HG02870 (cell line): ENCODE results near the gene CDK19.
"Not testable (repeated sequence)": the region's sequence is repeated elsewhere in the genome, so short reads cannot be mapped to it uniquely, and the experiment has no call there.

Source experiments
- ATAC-seq: cut with Tn5 transposase; IDR thresholded peaks from one replicate; pipeline ENCODE4 v1.9.1; 2021; ENCODE audit warnings: mild to moderate bottlenecking, moderate library complexity; ENCODE audit not compliant: unreplicated experiment

CDK19 gene

DNA sequence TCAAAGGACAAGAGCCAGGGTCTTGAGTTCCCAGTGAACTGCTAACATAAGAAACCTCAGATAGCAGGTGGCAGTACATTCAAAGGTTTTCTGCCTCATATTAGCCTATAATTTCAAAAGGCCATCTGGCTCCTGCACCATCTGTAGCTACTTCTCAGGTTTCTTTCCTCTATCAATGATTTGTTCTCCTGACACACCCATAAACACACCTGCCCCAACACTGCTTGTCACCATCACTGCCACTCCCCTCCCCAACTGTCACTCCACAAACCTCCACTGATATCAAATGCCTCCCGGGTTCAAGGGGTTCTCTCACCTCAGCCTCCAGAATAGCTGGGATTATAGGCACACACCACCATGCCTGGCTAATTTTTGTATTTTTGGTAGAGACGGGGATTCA is 186.1 kb downstream of the CDK19 start:
- ATAC-seq, result no peak

DNA sequence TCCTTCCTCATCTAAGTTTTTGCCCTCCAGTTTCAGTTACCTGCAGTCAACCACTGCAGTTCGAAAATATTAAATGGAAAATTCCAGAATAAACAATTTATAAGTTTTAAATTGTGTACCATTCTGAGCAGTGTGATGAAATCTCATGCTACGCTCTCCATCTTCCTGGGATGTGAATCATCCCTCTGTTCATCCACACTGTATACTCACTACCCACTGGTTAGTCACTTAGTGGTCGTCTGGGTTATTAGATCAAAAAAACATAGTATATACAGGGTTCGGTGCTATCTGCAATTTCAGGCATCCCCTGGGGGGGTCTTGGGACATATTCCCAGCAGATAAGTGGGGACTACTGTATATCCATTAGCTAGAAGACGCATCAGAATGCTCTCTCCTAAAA is 186.9 kb downstream of the CDK19 start:
- no peak for ATAC-seq

DNA sequence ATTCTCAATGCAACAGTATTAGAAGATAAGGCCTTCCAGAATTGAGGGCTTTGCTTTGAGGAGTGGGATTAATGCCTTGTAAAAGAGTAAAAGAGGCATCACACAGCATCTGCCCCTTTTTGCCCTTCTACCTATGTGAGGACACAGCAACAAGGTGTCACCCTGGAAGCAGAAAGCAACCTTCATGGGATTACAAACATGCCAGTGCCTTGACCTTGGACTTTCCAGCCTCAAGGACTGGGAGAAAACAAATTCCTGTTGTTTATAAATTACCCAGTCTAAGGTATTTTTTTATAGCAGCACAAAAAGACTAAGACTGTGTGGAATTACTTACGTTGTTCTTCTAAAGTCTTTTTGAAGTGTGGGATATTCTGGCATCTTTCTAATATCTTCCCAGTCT is 188.8 kb downstream of the CDK19 start:
- no peak for ATAC-seq

DNA sequence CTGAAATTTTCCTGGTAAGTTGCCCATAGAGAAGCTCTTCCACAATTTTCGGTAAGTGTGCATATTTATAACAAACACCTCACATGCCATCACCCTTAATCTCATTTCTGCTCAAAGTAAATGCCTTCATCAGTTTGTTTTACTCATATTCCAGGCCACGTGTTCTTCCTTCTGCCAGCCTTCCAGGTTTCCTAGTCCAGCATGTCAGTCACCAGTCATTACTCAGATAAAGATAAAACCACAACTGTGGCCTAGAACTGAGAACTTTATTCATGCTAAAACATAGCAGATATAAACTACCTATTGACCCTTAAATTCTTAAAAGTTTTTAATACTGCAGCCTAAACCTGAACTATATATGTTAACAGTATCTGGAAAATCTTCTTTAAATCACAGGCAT is 189.4 kb downstream of the CDK19 start:
- no peak for ATAC-seq

DNA sequence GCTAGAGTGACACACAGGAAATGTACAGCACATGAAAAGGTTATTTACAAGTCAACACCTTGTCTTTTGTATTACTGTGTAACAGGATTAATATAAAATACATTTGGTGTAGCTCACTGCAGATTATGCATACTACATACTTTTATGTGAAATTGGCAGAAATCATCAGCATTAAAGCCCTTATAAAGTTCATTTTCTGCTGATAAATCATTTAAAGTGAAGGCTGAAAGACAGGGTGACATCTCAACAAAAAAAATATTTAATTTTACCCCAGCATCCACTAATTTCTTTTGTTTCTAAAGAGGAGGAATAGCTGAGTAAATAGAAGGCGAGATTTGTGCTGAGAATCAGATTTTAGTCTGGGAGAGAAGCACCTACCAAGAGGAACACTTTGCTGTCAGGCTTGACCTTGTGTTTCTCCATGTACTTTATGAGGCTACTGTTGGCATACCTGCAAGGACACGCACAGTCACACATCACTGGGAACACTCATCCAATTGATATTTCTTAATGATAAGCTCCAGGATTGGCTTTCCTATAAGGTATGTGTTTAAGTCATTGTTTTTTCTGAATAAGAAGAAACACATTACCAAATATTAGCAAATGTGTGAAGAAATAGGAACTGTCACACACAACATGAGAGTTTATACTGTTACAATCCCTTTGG is 192.2 kb downstream of the CDK19 start:
- ATAC-seq, result no peak

DNA sequence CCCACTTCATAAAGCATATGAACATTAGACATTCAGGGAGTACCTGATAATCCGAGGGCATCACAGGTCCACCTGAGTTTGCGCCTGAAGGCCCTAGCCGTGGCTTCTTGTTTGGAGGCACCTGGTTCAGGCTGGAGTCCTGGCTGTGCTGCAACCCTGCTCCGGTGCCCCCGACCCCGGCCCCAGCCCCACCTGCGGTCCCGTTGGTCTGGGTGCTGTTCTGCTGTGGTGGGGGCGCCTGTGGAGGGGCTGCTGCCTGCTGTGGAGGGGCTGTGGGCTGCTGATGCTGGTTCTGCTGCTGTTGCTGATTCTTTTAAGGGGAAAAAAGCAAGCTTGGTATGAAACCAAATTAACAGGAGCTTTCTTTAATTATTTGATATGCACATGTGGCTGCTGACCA is 194.2 kb downstream of the CDK19 start:
- ATAC-seq, result no peak

DNA sequence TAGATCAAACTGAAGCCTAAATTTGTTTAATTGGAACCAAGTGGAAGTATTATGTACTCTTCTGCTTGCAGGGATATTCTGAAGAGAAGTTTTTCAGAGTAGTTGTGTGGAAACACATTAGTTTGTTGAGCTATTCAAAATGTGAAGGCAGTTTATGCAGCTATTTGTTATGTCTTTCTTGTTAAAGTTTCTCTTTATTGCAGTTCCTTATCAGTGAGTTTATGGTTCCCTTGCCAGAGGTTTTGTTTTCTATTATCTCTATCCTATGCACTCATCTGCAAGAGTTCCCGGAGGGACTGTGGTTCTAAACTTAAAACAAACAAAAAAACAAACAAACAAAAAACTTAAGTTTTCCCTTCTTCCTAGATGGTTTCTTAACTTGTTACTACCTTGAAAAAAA is 195.2 kb downstream of the CDK19 start:
- no peak for ATAC-seq

DNA sequence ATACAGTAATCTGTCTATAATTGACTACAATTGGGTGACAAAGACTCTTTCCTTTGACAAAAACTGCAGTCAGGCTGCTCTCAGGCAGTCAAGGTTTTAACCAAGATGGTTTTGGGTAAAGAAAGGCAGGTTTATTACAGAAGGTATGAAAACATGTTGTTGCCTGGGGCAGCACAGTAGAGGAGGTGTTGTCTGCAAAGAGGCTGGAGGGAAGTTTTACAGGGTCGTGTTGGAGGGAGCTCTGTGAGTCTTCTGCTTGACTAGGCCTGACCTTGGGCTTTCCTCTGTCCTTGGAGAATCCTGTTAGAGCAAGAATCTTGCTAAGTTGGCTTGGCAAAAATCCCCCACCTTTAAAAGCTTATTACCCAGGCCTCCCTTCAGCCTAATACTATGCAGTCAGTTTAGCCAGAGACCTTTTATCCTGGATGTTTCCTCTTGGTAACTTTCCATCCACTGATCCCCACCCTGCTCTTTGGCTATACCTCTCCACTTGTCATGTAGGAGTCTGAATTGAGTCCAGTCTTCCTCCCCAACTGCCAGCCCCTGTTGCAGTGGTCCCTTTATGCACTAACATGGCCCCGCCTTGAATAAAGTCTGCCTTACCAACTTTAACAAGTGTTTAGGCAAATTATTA is 195.9 kb downstream of the CDK19 start:
- no peak for ATAC-seq

DNA sequence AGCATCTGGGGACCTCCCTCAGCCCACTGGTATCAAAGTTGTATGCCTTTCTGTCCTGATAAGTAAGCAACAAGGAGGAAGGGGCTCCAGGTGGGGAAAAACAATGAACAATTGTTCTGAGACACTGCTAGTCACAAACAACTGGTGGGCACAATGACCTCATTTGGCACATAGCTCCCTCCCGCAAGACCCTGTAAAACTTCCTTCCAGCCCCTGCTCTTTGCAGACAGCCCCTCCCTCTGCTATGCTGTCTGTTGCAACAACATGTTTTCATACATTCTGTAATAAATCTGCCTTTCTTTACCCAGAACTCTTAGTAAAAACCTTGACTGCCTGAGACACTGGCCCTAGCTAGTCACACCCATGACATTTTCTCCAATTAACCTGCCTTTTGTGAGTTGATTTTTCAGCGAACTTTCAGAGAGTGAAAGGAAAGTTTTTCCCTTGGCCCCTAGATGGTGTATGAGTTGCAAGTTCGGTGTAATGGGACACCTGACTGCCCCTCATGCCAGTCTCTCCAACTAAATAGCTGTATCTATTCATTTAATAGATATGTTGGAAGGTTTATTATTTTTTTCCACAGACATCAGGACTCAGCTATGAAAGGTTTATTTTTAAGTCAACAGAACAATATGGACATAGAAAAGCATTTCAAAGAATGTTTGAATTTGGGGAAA is 196.5 kb downstream of the CDK19 start:
- no peak for ATAC-seq

DNA sequence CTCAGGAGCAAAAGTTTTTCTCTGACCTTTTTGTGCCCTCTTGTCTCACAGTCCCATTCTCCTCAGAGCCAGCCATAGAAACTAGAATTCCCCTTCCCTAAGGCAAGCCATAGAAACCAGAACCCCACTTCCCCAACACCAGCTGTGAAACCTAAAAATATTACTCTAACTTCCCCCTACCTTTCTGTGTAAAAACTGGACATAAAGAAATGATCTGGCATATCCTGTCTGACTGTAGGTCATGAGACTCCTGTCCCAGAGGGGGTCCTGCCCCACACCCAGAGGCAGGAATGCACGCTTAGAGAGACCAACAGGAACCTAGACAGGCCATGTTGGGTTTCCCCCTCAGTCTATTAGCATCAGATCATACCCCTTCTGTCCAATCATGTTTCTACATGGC is 198.2 kb downstream of the CDK19 start:
- peak; percentile 84 for ATAC-seq

DNA sequence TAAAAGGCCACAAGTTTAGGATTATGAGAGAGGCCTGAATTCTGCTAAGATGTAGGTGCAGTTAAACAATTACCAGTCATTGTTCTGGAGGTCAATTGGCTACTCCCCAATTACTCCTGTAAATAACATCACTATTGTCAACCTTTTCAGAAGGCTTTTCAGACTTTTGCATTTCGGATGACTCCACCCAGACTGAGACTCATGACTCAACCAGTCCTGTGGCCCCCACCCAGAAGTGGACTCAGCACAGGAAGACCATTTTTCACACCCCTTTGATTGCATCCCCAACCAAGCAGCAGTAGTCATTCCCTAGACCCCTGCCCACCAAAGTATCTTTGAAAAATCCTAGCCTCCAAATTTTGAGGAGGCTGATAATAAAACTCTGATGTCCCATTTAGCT is 199.5 kb downstream of the CDK19 start:
- ATAC-seq, result no peak

DNA sequence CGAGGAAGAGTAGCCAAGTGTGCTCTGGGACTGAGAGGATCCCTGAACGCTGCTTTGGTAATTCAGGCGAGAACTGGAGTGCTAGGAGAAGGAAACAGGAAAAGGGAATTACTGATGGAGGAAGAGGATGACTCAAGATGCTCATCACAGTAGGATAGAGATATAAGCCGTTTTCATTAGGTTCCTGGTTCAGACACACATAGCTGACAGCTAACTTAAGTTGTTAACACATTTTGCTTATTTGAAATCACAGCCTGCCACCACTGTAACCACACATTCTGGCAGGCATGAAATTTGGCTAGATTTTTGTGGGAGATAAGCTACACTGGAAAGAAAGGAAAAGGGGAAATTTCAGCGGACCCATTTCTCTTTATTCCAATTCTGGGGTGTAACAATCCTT is 200.7 kb downstream of the CDK19 start:
- ATAC-seq, result no peak

DNA sequence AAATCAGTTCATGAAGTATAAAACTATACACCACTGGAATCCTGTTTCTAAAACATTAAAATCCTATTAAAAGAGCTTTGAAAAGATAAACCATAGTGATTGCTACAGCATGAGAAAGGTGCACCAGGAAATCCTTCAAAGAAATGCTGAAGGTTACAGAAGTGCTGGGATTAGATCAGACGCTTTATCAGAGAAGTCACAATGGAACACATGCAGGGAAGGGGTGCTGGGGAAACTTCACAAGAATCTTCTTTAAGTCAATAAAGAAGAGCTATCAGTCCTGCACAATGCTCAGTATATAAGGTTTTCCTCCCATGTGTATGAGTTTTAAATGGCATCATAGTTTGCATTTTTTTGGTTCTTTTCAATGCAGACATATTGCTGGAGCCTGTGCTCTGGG is 201.2 kb downstream of the CDK19 start:
- ATAC-seq, result no peak

DNA sequence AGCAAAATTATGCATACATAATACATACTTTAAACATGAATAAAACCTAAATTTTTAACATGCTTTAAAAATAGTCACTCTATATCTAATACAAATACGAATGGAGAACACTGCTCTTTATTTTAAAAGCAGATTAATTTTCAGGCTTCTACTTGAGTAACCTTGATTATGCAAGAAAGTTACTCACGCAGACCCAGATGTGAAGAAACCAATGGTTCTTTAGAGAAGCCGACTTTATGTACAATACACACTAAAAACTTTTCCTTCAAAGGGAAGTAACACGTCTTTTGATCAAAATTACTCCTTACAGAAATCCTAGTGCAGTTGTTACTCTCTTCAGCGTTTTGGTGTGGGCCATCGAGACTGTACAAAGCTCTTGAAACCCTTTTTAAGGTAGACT is 201.9 kb downstream of the CDK19 start:
- no peak for ATAC-seq

DNA sequence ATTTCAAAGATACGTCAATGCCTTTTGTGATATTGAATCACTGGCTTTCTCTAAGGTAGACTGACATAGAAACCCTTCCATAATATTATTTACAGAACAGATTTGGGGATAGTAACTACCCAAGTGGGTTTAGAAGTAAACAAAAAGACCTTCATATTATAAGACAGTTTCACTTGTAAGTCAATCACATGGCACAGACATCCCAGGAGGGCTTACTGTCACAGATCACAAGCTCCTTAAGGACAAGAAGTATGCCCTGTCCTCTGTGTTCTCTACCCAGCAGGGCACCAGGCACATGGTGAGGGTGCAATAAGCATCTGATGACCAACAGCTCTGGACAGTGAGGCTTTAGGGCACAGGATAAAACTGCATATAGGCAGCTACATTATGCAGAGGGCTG is 203.0 kb downstream of the CDK19 start:
- ATAC-seq, result no peak

DNA sequence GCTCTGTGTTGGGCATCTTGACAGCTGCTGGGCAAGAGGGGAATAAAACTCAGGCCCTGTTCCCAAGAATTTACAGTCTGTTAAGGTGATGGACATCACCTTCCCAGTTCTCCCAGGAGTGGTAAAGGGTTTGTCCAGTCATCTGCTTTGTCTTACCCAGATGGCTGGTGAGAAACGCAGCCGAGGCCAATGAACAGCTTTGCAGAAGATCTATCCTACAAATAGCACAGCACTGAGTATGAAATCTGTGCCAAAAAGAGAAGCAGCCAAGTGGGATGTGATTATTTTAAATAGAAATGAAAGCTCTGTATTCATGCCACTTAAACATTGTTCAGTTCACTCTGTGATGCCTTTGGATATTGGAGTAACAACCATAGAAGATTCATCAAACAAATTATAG is 206.2 kb downstream of the CDK19 start:
- ATAC-seq, result no peak

DNA sequence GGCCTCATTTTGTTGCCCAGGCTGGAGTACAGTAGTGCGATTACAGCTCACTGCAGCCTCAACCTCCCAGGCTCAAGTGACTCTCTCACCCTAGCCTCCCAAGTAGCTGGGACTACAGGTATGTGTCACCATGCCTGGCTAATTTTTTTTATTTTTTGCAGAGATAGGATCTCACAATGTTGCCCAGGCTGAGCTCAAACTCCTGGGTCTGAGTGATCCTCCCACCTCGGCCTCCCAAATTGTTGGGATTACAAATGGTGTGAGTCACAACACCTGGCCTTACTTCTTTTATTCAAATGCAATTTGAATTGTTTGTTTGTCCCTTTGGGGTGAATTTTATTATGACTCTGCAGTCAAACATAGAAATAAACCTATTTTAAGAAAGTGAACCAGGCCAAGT is 207.1 kb downstream of the CDK19 start:
- no peak for ATAC-seq

DNA sequence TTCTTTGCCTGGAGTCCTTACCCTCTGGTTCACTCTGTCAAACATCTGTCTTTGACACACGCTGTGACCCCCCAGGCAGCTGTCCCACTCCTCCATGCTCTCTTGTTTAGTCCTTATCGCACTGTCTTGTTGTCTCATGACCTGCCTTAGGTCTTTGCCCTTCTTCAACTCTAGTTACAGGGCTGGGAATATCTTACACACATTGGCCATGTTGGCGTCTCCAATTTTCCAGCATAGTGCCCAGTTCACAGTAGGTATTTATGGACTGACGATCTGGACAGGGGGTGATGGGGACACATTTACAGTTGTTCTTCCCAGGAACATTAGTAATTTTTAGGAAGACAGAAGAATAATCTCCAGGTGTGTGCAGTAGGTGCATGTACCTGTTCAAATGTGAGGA is 209.1 kb downstream of the CDK19 start:
- ATAC-seq, result no peak

DNA sequence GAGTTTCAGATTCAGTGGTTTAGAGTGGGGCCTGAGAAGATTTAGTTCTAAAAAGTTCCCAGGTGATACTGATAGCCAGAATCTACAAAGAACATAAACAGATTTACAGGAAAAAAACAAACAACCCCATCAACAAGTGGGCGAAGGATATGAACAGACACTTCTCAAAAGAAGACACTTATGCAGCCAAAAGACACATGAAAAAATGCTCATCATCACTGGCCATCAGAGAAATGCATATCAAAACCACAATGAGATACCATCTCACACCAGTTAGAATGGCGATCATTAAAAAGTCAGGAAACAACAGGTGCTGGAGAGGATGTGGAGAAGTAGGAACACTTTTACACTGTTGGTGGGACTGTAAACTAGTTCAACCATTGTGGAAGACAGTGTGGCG is 214.6 kb downstream of the CDK19 start:
- not testable (repeated sequence) for ATAC-seq

DNA sequence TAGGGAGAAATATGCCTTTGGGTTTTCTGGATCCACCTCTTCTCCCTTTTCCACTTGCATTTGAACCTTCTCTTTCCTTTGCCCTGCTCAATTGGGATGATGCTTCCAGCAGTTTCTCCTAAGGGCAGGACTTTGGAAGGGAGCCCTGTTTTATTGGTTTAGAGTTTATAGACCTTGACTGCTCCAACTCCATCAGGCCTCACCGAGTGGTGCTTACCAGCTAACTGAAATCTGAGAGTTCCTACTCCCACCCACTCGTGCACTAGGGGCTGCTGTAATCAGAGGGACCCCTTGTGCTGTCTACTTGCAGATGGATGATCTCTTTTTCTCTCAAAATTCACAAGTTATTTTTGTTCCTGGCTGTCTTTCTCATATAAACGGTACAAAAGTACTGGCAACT is 217.5 kb downstream of the CDK19 start:
- ATAC-seq, result no peak

DNA sequence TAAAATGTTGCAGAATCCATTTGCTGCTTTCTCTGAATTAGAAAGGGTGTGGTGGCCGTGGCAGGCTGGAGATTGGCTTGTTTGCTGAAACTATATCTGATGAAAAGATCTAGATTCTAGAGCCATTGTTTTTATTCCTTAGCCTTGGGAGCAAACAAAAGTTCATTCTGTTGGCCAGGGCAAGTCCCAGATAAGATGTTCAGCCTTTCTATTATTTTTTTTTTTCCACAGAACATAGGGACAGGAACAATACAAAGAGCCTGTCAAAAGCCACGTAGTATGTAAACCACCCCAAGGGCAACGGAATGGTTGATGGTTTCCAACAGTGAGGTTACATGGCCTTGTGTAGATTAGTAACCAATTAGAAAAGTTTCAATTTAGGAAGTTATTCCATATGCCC is 218.9 kb downstream of the CDK19 start:
- ATAC-seq, result no peak

DNA sequence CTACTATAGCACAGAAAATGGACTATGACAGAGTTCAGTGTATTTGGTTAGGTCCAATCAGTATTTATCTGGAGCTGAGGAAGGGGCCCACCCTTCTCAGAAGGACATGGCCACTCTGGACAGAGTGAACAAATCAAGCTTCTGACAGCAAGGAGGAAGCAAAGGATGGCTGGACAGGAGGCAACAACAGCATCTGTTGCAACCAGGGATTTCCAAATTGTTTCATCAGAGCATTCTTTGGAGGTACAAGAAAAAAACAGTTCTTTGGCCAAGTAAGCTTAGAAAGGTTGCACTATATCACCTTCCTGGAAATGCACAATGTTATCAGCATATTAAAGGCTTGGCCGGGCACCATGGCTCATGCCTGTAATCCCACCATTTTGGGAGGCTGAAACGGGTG is 220.2 kb downstream of the CDK19 start:
- ATAC-seq, result no peak

DNA sequence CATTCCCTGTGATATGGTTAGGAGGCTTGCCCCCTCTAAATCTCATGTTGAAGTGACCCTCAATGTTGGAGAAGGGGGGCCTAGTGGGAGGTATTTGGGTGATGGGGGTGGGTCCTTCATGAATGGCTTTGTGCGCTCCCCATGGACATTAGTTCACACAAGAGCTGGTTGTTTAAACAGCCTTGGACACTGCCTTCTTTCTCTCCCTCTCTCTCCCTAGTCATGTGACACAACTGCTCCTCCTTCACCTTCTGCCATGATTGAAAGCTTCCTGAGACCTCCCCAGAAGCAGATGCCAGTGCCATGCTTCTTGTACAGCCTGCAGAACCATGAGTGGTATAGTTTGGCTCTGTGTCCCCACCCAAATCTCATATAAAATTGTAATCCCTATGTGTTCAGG is 221.6 kb downstream of the CDK19 start:
- no peak for ATAC-seq
